Smooth muscle cell (in vitro differentiated cells): ENCODE results near the gene TKFC. TPM values are rescaled to one million over a fixed set of nuclear protein-coding genes. Genes with fewer than 3 reads are reported as not detected.

Experiments used
- DNase-seq: peaks from one replicate; lab custom pipeline; 2025; ENCODE audit not compliant: unreplicated experiment; lab: John Stamatoyannopoulos, UW
- H2AFZ ChIP-seq: fragments of 200-600 bp; sonication (generic); 2 replicates; pipeline ENCODE4 v1.6.0; 2016; ENCODE audit warnings: antibody characterized with exemption, low read depth, mild to moderate bottlenecking
- H3F3A ChIP-seq: fragments of 200-600 bp; sonication (generic); 2 replicates; pipeline ENCODE4 v1.6.0; 2017; ENCODE audit warnings: antibody characterized with exemption, low read depth
- H3K27ac ChIP-seq: fragments of 200-600 bp; sonication (generic); 2 replicates; pipeline ENCODE4 v1.5.1; 2016; ENCODE audit warnings: low read depth, mild to moderate bottlenecking
- H3K27me3 ChIP-seq: fragments of 200-600 bp; sonication (generic); 2 replicates; pipeline ENCODE4 v1.6.1; 2016; ENCODE audit warnings: low read depth, mild to moderate bottlenecking
- H3K36me3 ChIP-seq: fragments of 200-600 bp; sonication (generic); 2 replicates; pipeline ENCODE4 v1.5.1; 2016; ENCODE audit warnings: low read depth
- H3K4me1 ChIP-seq: fragments of 200-600 bp; sonication (generic); 2 replicates; pipeline ENCODE4 v1.5.1; 2016; ENCODE audit warnings: low read depth
- H3K4me2 ChIP-seq: fragments of 200-600 bp; sonication (generic); 2 replicates; pipeline ENCODE4 v1.6.0; 2016; ENCODE audit warnings: mild to moderate bottlenecking
- H3K4me3 ChIP-seq: fragments of 200-600 bp; sonication (generic); 2 replicates; pipeline ENCODE4 v1.5.1; 2016; ENCODE audit warnings: mild to moderate bottlenecking
- H3K79me2 ChIP-seq: fragments of 200-600 bp; sonication (generic); 2 replicates; pipeline ENCODE4 v1.6.0; 2016; ENCODE audit warnings: low read depth, mild to moderate bottlenecking
- H3K9ac ChIP-seq: fragments of 200-600 bp; sonication (generic); 2 replicates; pipeline ENCODE4 v1.6.0; 2016; ENCODE audit warnings: low read depth
- H3K9me3 ChIP-seq: fragments of 200-600 bp; sonication (generic); replicated peaks from 2 replicates; pipeline ENCODE4 v1.5.1; 2016; ENCODE audit warnings: low read depth
- H4K20me1 ChIP-seq: fragments of 200-600 bp; sonication (generic); 2 replicates; pipeline ENCODE4 v1.6.0; 2016; ENCODE audit warnings: low read depth
- WGBS: methylation state at CpG from one replicate; pipeline ENCODE4 v1.1.7; 2016; ENCODE audit warnings: low lambda C conversion rate; 5-methylcytosine and 5-hydroxymethylcytosine counted together
- polyA plus RNA-seq: library from polyadenylated mRNA; unstranded; fragments of >200 nt; fragmentation: Nextera tagmentation; extraction: Ambion mirVana; gene quantifications from 2 replicates; pipeline ENCODE4 v1.2.1, GENCODE V29; 2016
- total RNA-seq: library from RNA; depleted of rRNA; stranded (reverse); fragments of >200 nt; gene quantifications from 2 replicates; pipeline ENCODE4 v1.2.3, GENCODE V29; 2014
- TF ChIP-seq, protein P1 (sequence below): fragments of 200-600 bp; sonication (generic); IDR thresholded peaks from 2 replicates; pipeline ENCODE4 v1.5.1; 2017; ENCODE audit warnings: borderline replicate concordance, mild to moderate bottlenecking, antibody characterized with exemption; ENCODE audit not compliant: insufficient read depth, poor library complexity, severe bottlenecking

The TKFC gene
- total and polyA plus RNA-seq, 2 experiments from 2014 or later = 24.3 to 47.0 TPM

DNA sequence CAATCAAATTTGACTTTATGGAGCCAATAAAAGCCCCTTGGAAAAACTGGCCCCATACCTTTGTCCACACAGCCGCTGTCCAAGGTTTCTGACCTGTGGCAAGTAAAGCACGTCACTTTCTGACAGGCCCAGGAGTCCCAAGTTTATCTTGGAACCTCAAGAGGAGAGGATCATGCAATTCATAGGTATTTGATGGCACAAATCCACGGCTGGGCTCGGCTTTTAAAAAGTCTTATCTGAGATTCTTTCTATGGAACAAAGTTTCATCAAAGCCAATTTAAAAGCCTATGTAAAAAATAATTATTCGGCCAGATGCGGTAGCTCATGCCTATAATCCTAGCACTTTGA lies 42.7 kb downstream of the TKFC start:
- Histone ChIP-seq H3K9ac (no peak overlapping the region), H3K4me3 (no peak overlapping the region), H4K20me1 (no peaks in the 10 kb centered on the region), H3K4me1 (peaks cover 9% of the 10 kb centered on the region), H3K79me2 (no peaks in the 10 kb centered on the region), H3K27me3 (no peaks in the 10 kb centered on the region), H3K9me3 (no peaks in the 10 kb centered on the region), H3K4me2 (no peak overlapping the region), H2AFZ (no peak overlapping the region), H3F3A (peaks cover 21% of the 10 kb centered on the region), H3K36me3 (no peaks in the 10 kb centered on the region), H3K27ac (no peak overlapping the region)
- TF ChIP-seq, protein P1, sequence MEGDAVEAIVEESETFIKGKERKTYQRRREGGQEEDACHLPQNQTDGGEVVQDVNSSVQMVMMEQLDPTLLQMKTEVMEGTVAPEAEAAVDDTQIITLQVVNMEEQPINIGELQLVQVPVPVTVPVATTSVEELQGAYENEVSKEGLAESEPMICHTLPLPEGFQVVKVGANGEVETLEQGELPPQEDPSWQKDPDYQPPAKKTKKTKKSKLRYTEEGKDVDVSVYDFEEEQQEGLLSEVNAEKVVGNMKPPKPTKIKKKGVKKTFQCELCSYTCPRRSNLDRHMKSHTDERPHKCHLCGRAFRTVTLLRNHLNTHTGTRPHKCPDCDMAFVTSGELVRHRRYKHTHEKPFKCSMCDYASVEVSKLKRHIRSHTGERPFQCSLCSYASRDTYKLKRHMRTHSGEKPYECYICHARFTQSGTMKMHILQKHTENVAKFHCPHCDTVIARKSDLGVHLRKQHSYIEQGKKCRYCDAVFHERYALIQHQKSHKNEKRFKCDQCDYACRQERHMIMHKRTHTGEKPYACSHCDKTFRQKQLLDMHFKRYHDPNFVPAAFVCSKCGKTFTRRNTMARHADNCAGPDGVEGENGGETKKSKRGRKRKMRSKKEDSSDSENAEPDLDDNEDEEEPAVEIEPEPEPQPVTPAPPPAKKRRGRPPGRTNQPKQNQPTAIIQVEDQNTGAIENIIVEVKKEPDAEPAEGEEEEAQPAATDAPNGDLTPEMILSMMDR = no peak
- WGBS = 99% methylated on average over 6 of the region's 6 CpGs
- no peak for DNase-seq

DNA sequence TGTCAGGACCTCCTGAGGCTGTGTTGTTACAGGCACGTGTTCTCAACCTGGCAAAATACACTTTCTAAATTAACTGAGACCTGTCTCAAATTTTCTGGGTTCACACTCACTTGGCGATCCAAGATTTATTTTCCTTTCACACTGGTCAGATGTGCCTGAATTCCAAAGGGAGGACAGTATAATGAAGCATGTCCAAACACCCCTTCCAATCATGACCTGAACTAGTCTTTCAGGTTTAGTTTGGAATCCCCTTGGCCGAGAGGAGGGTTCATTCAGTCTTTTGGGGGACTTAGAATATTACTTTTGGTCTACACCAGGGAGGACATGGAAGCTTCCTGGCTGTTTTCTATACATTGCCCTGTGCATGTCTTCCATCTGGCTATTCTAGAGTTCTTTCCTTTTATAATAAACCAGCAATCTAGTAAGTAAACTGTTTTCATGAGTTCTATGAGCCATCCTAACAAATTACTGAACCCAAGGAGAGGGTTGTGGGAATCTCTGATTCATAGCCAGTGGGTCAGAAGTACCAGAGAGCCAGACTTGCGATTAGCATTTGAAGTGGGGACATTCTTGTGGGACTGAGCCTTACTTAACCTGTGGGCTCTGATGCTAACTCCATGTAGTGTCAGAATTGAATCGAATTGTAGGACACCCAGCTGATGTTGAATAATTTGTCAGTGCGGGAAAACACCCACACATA lies 44.6 kb downstream of the TKFC start:
- H3K4me1 ChIP-seq = peaks cover 9% of the 10 kb centered on the region
- no peak overlapping the region for H3K4me3 ChIP-seq
- H3F3A ChIP-seq = peaks cover 21% of the 10 kb centered on the region
- H4K20me1 ChIP-seq = no peaks in the 10 kb centered on the region
- no peaks in the 10 kb centered on the region for H3K79me2 ChIP-seq
- TF ChIP-seq, protein P1 = no peak
- H3K36me3 ChIP-seq = no peaks in the 10 kb centered on the region
- WGBS = 70% methylated on average over 6 of the region's 6 CpGs
- H3K9ac ChIP-seq = peak overlapping the region; percentile 61
- no peaks in the 10 kb centered on the region for H3K27me3 ChIP-seq
- H3K27ac ChIP-seq = peak overlapping the region; percentile 94
- DNase-seq = no peak
- H3K4me2 ChIP-seq = peak overlapping the region; percentile 47
- no peaks in the 10 kb centered on the region for H3K9me3 ChIP-seq
- no peak overlapping the region for H2AFZ ChIP-seq

GRCh38 chr11:61378713-61379313 lies 45.8 kb downstream of the TKFC start:
- Histone ChIP-seq H3F3A (peaks cover 21% of the 10 kb centered on the region), H3K4me3 (no peak overlapping the region), H3K27me3 (no peaks in the 10 kb centered on the region), H3K79me2 (no peaks in the 10 kb centered on the region), H3K27ac (peak overlapping the region; percentile 94), H3K9me3 (no peaks in the 10 kb centered on the region), H4K20me1 (no peaks in the 10 kb centered on the region), H2AFZ (no peak overlapping the region), H3K36me3 (no peaks in the 10 kb centered on the region), H3K4me1 (peaks cover 9% of the 10 kb centered on the region), H3K4me2 (peak overlapping the region; percentile 47), H3K9ac (peak overlapping the region; percentile 61)
- TF ChIP-seq, protein P1 = no peak
- WGBS = 19% methylated on average over 5 of the region's 5 CpGs
- DNase-seq = no peak
